ENCODE measurements around the gene FOXD1. TPM values are rescaled to one million over a fixed set of nuclear protein-coding genes. Genes with fewer than 3 reads are reported as not detected.

The FOXD1 gene
- total and polyA plus RNA-seq, 4 donors: 0.25 to 15.2 (median 8.3) TPM

DNA sequence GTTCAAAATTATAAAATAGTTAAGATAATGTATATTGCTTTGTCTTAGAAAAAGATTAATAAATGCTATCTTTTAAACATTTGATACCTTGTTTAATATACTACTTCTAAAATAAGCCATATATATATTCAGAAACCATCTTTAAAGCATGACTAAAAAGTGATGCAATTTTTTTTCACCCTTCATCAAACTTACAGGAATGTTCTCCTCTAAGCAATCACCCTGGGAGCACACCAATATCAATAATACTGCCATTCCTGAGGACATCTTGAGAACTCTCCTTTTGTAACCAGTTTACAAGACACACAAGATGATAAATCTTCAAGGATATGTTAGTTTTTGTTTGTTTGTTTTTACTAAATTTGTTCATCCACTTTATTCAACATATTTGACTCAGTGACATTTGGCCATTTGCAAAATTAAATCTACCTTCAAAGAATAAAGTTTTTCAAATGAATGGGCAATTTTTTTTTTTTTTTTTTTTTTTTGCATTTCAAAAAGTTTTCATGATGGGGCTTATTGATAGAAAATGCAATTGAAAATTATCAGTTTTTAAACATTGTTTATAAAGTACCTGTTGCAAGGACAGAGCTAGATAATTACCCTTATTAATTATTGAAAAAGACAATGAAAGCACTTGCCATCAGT, 17.2 kb downstream of the FOXD1 start:
- Histone ChIP-seq H3K36me3 (ENCODE audit: control insufficient read depth in 1 of 2, insufficient read depth in 2 of 2, low read length in 1 of 2) (no peaks in the 10 kb centered on the region), H3K27ac (ENCODE audit: low read depth in 1 of 2, low read length in 2 of 2) (no peak overlapping the region), H3K27me3 (ENCODE audit: control insufficient read depth in 1 of 2, insufficient read depth in 2 of 2, low read length in 1 of 2) (no peaks in the 10 kb centered on the region), H3K9me3 (ENCODE audit: control insufficient read depth, low read length) (no peaks in the 10 kb centered on the region), H3K4me3 (ENCODE audit: low read length in 2 of 2) (no peak overlapping the region), H3K4me1 (ENCODE audit: control insufficient read depth in 1 of 2, insufficient read depth in 2 of 2, low read length in 2 of 2) (no peaks in the 10 kb centered on the region)
- ATAC-seq (ENCODE audit: low FRiP score) (no peak), DNase-seq (no peak)
- intact Hi-C loops (cut with DNase I): no loop called here

DNA sequence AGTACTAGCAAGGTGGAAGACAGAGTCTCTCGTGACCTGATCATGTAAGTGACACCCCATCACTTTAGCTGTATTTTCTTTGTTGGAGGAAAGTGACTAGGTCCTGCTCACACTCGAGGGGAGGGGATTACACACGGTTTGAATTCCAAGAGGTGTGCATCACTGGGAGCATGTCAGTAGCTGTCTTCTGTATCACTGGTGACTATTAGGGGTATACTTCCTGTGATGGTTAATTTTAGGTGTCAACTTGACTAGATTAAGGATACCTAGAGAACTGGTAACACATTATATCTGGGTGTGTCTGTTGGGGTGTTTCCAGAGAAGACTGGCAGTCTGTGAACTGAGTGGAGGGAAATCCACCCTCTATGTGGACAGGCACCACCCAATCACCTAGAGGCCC, 22.5 kb downstream of the FOXD1 start:
- no peak overlapping the region for H3K27ac ChIP-seq (ENCODE audit: low read depth in 1 of 2, low read length in 2 of 2)
- ATAC-seq (ENCODE audit: low FRiP score) (no peak), DNase-seq (no peak)
- H3K36me3 ChIP-seq (ENCODE audit: control insufficient read depth in 1 of 2, insufficient read depth in 2 of 2, low read length in 1 of 2): no peaks in the 10 kb centered on the region
- peaks cover 0 to 2% of the 10 kb centered on the region in 2 donors for H3K27me3 ChIP-seq (ENCODE audit: control insufficient read depth in 1 of 2, insufficient read depth in 2 of 2, low read length in 1 of 2)
- H3K4me3 ChIP-seq (ENCODE audit: low read length in 2 of 2): no peak overlapping the region
- intact Hi-C loops (cut with DNase I): no loop called here
- H3K9me3 ChIP-seq (ENCODE audit: control insufficient read depth, low read length): no peaks in the 10 kb centered on the region
- 94 to 96% methylated on average over 3 of the region's 3 CpGs for WGBS, 2 donors
- H3K4me1 ChIP-seq (ENCODE audit: control insufficient read depth in 1 of 2, insufficient read depth in 2 of 2, low read length in 2 of 2): no peaks in the 10 kb centered on the region

- Histone ChIP-seq H3K27me3 (ENCODE audit: control insufficient read depth in 1 of 2, insufficient read depth in 2 of 2, low read length in 1 of 2) (peaks cover 0 to 2% of the 10 kb centered on the region in 2 donors), H3K36me3 (ENCODE audit: control insufficient read depth in 1 of 2, insufficient read depth in 2 of 2, low read length in 1 of 2) (no peaks in the 10 kb centered on the region), H3K9me3 (ENCODE audit: control insufficient read depth, low read length) (no peaks in the 10 kb centered on the region), H3K4me1 (ENCODE audit: control insufficient read depth in 1 of 2, insufficient read depth in 2 of 2, low read length in 2 of 2) (no peaks in the 10 kb centered on the region), H3K4me3 (ENCODE audit: low read length in 2 of 2) (no peak overlapping the region), H3K27ac (ENCODE audit: low read depth in 1 of 2, low read length in 2 of 2) (no peak overlapping the region)
- WGBS, 2 donors: 7 to 13% methylated on average over 5 of the region's 5 CpGs
- no peak for DNase-seq
- intact Hi-C loops (cut with DNase I): no loop called here
- no peak for ATAC-seq (ENCODE audit: low FRiP score)
Observed at GRCh38 chr5:73424556-73424977, 24.0 kb downstream of the FOXD1 start.

DNA sequence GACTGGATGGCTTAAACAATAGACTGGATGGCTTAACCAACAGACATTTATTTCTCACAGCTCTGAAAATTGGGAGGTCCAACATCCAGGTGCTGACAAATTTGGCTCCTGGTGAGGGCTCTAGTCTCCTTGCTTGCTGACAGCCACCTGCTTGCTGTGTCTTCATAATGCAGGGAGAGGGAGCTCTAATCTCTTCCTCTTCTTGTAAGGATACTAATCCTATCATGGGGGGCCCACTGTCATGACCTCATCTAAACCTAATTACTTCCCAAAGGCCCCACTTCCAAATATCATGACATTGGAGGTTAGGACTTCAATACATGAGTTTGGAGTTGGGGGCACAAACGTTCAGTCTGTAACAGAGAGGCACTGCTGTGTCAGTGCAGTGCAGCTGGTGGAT, 26.4 kb downstream of the FOXD1 start:
- no peaks in the 10 kb centered on the region for H3K9me3 ChIP-seq (ENCODE audit: control insufficient read depth, low read length)
- H3K4me1 ChIP-seq (ENCODE audit: control insufficient read depth in 1 of 2, insufficient read depth in 2 of 2, low read length in 2 of 2): no peaks in the 10 kb centered on the region
- H3K4me3 ChIP-seq (ENCODE audit: low read length in 2 of 2): no peak overlapping the region
- peaks cover 0 to 2% of the 10 kb centered on the region in 2 donors for H3K27me3 ChIP-seq (ENCODE audit: control insufficient read depth in 1 of 2, insufficient read depth in 2 of 2, low read length in 1 of 2)
- WGBS, 2 donors: 89 to 96% methylated on average over 1 of the region's 1 CpG
- intact Hi-C loops (cut with DNase I): no loop called here
- H3K27ac ChIP-seq (ENCODE audit: low read depth in 1 of 2, low read length in 2 of 2): no peak overlapping the region
- ATAC-seq (ENCODE audit: low FRiP score) (no peak), DNase-seq (no peak)
- no peaks in the 10 kb centered on the region for H3K36me3 ChIP-seq (ENCODE audit: control insufficient read depth in 1 of 2, insufficient read depth in 2 of 2, low read length in 1 of 2)

GRCh38 chr5:73420666-73421065, 27.9 kb downstream of the FOXD1 start:
- H3K27me3 ChIP-seq (ENCODE audit: control insufficient read depth in 1 of 2, insufficient read depth in 2 of 2, low read length in 1 of 2): peaks cover 0 to 2% of the 10 kb centered on the region in 2 donors
- H3K4me3 ChIP-seq (ENCODE audit: low read length in 2 of 2): no peak overlapping the region
- ATAC-seq (ENCODE audit: low FRiP score): no peak
- 91 to 93% methylated on average over 3 of the region's 3 CpGs for WGBS, 2 donors
- H3K9me3 ChIP-seq (ENCODE audit: control insufficient read depth, low read length): no peaks in the 10 kb centered on the region
- H3K4me1 ChIP-seq (ENCODE audit: control insufficient read depth in 1 of 2, insufficient read depth in 2 of 2, low read length in 2 of 2): no peaks in the 10 kb centered on the region
- intact Hi-C loops (cut with DNase I): no loop called here
- DNase-seq: no peak
- no peak overlapping the region for H3K27ac ChIP-seq (ENCODE audit: low read depth in 1 of 2, low read length in 2 of 2)
- no peaks in the 10 kb centered on the region for H3K36me3 ChIP-seq (ENCODE audit: control insufficient read depth in 1 of 2, insufficient read depth in 2 of 2, low read length in 1 of 2)

- Histone ChIP-seq H3K36me3 (ENCODE audit: control insufficient read depth in 1 of 2, insufficient read depth in 2 of 2, low read length in 1 of 2) (no peaks in the 10 kb centered on the region), H3K9me3 (ENCODE audit: control insufficient read depth, low read length) (no peaks in the 10 kb centered on the region), H3K27ac (ENCODE audit: low read depth in 1 of 2, low read length in 2 of 2) (no peak overlapping the region), H3K27me3 (ENCODE audit: control insufficient read depth in 1 of 2, insufficient read depth in 2 of 2, low read length in 1 of 2) (peaks cover 0 to 2% of the 10 kb centered on the region in 2 donors), H3K4me1 (ENCODE audit: control insufficient read depth in 1 of 2, insufficient read depth in 2 of 2, low read length in 2 of 2) (no peaks in the 10 kb centered on the region), H3K4me3 (ENCODE audit: low read length in 2 of 2) (peak overlapping the region in 1 of 2 donors; percentile 36)
- peak; percentile 74 to 83 for DNase-seq
- ATAC-seq (ENCODE audit: low FRiP score): peak; percentile 75
- intact Hi-C loops (cut with DNase I): no loop called here
- 2 to 3% methylated on average over 65 to 79 of the region's 79 CpGs for WGBS, 2 donors
Observed at GRCh38 chr5:73419465-73420390, 28.8 kb downstream of the FOXD1 start.

GRCh38 chr5:73419117-73419464, 29.5 kb downstream of the FOXD1 start:
- DNase-seq: no peak
- ATAC-seq (ENCODE audit: low FRiP score): peak; percentile 20
- WGBS, 2 donors: 4 to 6% methylated on average over 6 of the region's 6 CpGs
- Histone ChIP-seq H3K27me3 (ENCODE audit: control insufficient read depth in 1 of 2, insufficient read depth in 2 of 2, low read length in 1 of 2) (no peaks in the 10 kb centered on the region), H3K4me3 (ENCODE audit: low read length in 2 of 2) (no peak overlapping the region), H3K9me3 (ENCODE audit: control insufficient read depth, low read length) (peaks cover 2% of the 10 kb centered on the region), H3K27ac (ENCODE audit: low read depth in 1 of 2, low read length in 2 of 2) (no peak overlapping the region), H3K4me1 (ENCODE audit: control insufficient read depth in 1 of 2, insufficient read depth in 2 of 2, low read length in 2 of 2) (no peaks in the 10 kb centered on the region), H3K36me3 (ENCODE audit: control insufficient read depth in 1 of 2, insufficient read depth in 2 of 2, low read length in 1 of 2) (no peaks in the 10 kb centered on the region)
- intact Hi-C loops (cut with DNase I): no loop called here

DNA sequence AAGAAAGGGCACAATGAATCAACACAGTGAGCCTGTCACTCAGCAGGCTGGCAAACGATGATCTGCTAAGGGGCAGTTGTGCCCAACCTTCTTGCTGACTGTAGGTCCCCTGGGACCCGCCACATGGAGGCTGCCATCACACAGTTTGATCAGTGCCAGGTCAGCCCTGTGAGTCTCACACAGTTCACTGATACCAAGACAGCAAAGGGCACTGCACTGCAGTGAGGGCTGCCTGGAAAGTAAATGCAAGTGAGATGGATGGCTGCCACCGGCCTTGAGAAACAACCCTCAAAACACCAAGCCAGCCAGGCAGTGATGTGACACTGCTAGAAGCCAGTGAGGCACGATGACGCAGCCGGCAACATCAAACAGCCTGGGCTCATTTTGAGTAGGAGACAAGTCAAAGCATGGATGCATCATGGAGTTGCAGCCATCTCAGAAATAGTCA, 30.3 kb downstream of the FOXD1 start:
- H3K27ac ChIP-seq (ENCODE audit: low read depth in 1 of 2, low read length in 2 of 2): no peak overlapping the region
- ATAC-seq (ENCODE audit: low FRiP score) (peak; percentile 73), DNase-seq (peak; percentile 75 to 86)
- no peaks in the 10 kb centered on the region for H3K27me3 ChIP-seq (ENCODE audit: control insufficient read depth in 1 of 2, insufficient read depth in 2 of 2, low read length in 1 of 2)
- no peaks in the 10 kb centered on the region for H3K4me1 ChIP-seq (ENCODE audit: control insufficient read depth in 1 of 2, insufficient read depth in 2 of 2, low read length in 2 of 2)
- peaks cover 2% of the 10 kb centered on the region for H3K9me3 ChIP-seq (ENCODE audit: control insufficient read depth, low read length)
- H3K4me3 ChIP-seq (ENCODE audit: low read length in 2 of 2): no peak overlapping the region
- intact Hi-C loops (cut with DNase I): no loop called here
- WGBS, 2 donors: 8 to 9% methylated on average over 6 of the region's 6 CpGs
- no peaks in the 10 kb centered on the region for H3K36me3 ChIP-seq (ENCODE audit: control insufficient read depth in 1 of 2, insufficient read depth in 2 of 2, low read length in 1 of 2)
